Measurements from ENCODE around the gene SH3BGRL2.

- TF ChIP-seq CTCF (conservative IDR thresholded peaks at IDR 0.05; ENCODE audit: low read depth, low read length) (no peak), POLR2A (IDR thresholded peaks at IDR 0.05; ENCODE audit: low read depth, low read length) (no peak), RFX5 (IDR thresholded peaks at IDR 0.05; ENCODE audit: low read depth, low read length) (no peak), BHLHE40 (IDR thresholded peaks at IDR 0.05; ENCODE audit: low read depth, low read length) (no peak), CEBPB (IDR thresholded peaks at IDR 0.05; ENCODE audit: low read depth, low read length) (peak; percentile 27; the same call in 1 of the 2 replicates), FOS (IDR thresholded peaks at IDR 0.05; ENCODE audit: low read depth, low read length) (no peak), MAZ (IDR thresholded peaks at IDR 0.05; ENCODE audit: borderline replicate concordance, low read depth, low read length) (no peak)
Observed at GRCh38 chr6:79656134-79656533, 25.0 kb downstream of the SH3BGRL2 start.

All from IMR-90 (cell line).